ENCODE results near the gene MAST4. TPM values are rescaled to one million over a fixed set of nuclear protein-coding genes. Genes with fewer than 3 reads are reported as not detected.

MAST4 gene
- total RNA-seq, 1 donor from 2014 or later = 10.5 TPM

DNA sequence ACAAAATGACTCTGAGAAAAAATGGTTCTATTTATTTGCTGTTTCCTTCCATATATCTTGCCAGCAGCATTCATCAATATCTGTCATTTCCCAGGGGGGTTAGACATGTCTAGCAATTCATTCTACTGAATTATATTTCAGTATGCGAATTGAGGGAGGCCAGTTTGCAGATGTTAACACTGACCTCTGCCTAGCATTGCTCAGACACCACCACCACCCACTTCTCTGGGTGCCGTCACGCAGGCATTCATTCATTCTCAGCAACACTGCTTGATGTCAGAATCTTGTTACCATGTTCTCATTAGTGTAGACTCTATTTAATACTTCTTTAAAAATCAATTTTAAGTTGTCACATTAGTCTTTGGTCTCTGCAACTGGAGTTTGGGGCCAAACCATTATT is 181.7 kb downstream of the MAST4 start:
- TF ChIP-seq, protein P1, sequence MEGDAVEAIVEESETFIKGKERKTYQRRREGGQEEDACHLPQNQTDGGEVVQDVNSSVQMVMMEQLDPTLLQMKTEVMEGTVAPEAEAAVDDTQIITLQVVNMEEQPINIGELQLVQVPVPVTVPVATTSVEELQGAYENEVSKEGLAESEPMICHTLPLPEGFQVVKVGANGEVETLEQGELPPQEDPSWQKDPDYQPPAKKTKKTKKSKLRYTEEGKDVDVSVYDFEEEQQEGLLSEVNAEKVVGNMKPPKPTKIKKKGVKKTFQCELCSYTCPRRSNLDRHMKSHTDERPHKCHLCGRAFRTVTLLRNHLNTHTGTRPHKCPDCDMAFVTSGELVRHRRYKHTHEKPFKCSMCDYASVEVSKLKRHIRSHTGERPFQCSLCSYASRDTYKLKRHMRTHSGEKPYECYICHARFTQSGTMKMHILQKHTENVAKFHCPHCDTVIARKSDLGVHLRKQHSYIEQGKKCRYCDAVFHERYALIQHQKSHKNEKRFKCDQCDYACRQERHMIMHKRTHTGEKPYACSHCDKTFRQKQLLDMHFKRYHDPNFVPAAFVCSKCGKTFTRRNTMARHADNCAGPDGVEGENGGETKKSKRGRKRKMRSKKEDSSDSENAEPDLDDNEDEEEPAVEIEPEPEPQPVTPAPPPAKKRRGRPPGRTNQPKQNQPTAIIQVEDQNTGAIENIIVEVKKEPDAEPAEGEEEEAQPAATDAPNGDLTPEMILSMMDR (IDR thresholded peaks at IDR 0.05) = no peak
- no peaks in the 10 kb centered on the region for H3K4me1 Mint-ChIP-seq (ENCODE audit: unreplicated experiment)
- no peaks in the 10 kb centered on the region for H3K36me3 Mint-ChIP-seq (ENCODE audit: unreplicated experiment)
- no peak for DNase-seq (ENCODE audit: extremely low spot score, unreplicated experiment)
- peaks cover 5% of the 10 kb centered on the region for H3K9me3 Mint-ChIP-seq (ENCODE audit: unreplicated experiment)
- H3K4me3 Mint-ChIP-seq (ENCODE audit: unreplicated experiment) = no peak overlapping the region
- peaks cover 5% of the 10 kb centered on the region for H3K27me3 Mint-ChIP-seq (ENCODE audit: unreplicated experiment)
- H3K27ac Mint-ChIP-seq (ENCODE audit: unreplicated experiment) = no peak overlapping the region

GRCh38 chr5:66779528-66779927 is 183.3 kb downstream of the MAST4 start:
- Mint-ChIP-seq H3K4me3 (ENCODE audit: unreplicated experiment) (no peak overlapping the region), H3K9me3 (ENCODE audit: unreplicated experiment) (peaks cover 5% of the 10 kb centered on the region), H3K36me3 (ENCODE audit: unreplicated experiment) (no peaks in the 10 kb centered on the region), H3K4me1 (ENCODE audit: unreplicated experiment) (no peaks in the 10 kb centered on the region), H3K27ac (ENCODE audit: unreplicated experiment) (no peak overlapping the region), H3K27me3 (ENCODE audit: unreplicated experiment) (peaks cover 7% of the 10 kb centered on the region)
- TF ChIP-seq, protein P1 (IDR thresholded peaks at IDR 0.05) = no peak
- DNase-seq (ENCODE audit: extremely low spot score, unreplicated experiment) = no peak

GRCh38 chr5:66788556-66788955 is 192.4 kb downstream of the MAST4 start:
- no peaks in the 10 kb centered on the region for H3K9me3 Mint-ChIP-seq (ENCODE audit: unreplicated experiment)
- no peak overlapping the region for H3K27ac Mint-ChIP-seq (ENCODE audit: unreplicated experiment)
- H3K36me3 Mint-ChIP-seq (ENCODE audit: unreplicated experiment) = no peaks in the 10 kb centered on the region
- peaks cover 13% of the 10 kb centered on the region for H3K27me3 Mint-ChIP-seq (ENCODE audit: unreplicated experiment)
- H3K4me3 Mint-ChIP-seq (ENCODE audit: unreplicated experiment) = no peak overlapping the region
- TF ChIP-seq, protein P1 (IDR thresholded peaks at IDR 0.05) = no peak
- DNase-seq (ENCODE audit: extremely low spot score, unreplicated experiment) = no peak
- H3K4me1 Mint-ChIP-seq (ENCODE audit: unreplicated experiment) = no peaks in the 10 kb centered on the region

- Mint-ChIP-seq H3K27me3 (ENCODE audit: unreplicated experiment) (peaks cover 17% of the 10 kb centered on the region), H3K4me1 (ENCODE audit: unreplicated experiment) (no peaks in the 10 kb centered on the region), H3K9me3 (ENCODE audit: unreplicated experiment) (no peaks in the 10 kb centered on the region), H3K4me3 (ENCODE audit: unreplicated experiment) (no peak overlapping the region), H3K36me3 (ENCODE audit: unreplicated experiment) (no peaks in the 10 kb centered on the region), H3K27ac (ENCODE audit: unreplicated experiment) (no peak overlapping the region)
- DNase-seq (ENCODE audit: extremely low spot score, unreplicated experiment) = no peak
- TF ChIP-seq, protein P1 (IDR thresholded peaks at IDR 0.05) = no peak
Measured at GRCh38 chr5:66789434-66789833, 193.2 kb downstream of the MAST4 start.

DNA sequence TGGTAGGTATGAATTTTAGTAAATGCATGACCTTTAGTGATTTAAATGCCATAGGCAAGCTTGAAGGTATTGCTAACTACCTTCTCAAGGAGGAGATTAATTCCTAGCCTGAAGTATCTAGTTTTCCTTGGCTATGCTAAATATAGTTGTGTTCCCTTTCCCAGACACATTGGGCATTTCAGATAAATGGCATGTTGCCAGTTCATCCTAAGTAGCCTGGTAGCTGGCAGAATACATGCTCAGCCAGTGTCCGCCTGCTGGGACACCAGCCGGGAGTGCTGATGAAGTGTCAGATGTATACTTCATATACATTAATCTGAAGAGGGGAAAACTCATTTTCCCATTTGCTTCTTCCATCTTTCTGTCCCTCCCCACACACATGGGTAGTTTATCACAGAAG is 196.9 kb downstream of the MAST4 start:
- Mint-ChIP-seq H3K4me3 (ENCODE audit: unreplicated experiment) (no peak overlapping the region), H3K27ac (ENCODE audit: unreplicated experiment) (no peak overlapping the region), H3K4me1 (ENCODE audit: unreplicated experiment) (no peaks in the 10 kb centered on the region), H3K27me3 (ENCODE audit: unreplicated experiment) (peaks cover 17% of the 10 kb centered on the region), H3K9me3 (ENCODE audit: unreplicated experiment) (no peaks in the 10 kb centered on the region), H3K36me3 (ENCODE audit: unreplicated experiment) (no peaks in the 10 kb centered on the region)
- TF ChIP-seq, protein P1 (IDR thresholded peaks at IDR 0.05) = no peak
- DNase-seq (ENCODE audit: extremely low spot score, unreplicated experiment) = no peak

Data from osteocyte (in vitro differentiated cells).